AG08395 (cell line): ENCODE measurements around the gene THAP11.
"Not testable (repeated sequence)": the region's sequence is repeated elsewhere in the genome, so short reads cannot be mapped to it uniquely, and the experiment has no call there.

ENCODE experiments used
- DNase-seq: peaks from one replicate; pipeline ENCODE4 v3.0.0; 2012; ENCODE audit warnings: mixed read lengths, low spot score

THAP11 gene

GRCh38 chr16:67862623-67863583 is 20.8 kb downstream of the THAP11 start:
- peak; percentile 34 for DNase-seq

- DNase-seq = not testable (repeated sequence)
Observed at GRCh38 chr16:67864044-67864443, 21.9 kb downstream of the THAP11 start.

GRCh38 chr16:67864594-67864993 is 22.5 kb downstream of the THAP11 start:
- DNase-seq = no peak

GRCh38 chr16:67865318-67865717 is 23.2 kb downstream of the THAP11 start:
- peak; percentile 56 for DNase-seq

GRCh38 chr16:67868290-67868689 is 26.2 kb downstream of the THAP11 start:
- DNase-seq = no peak

- no peak for DNase-seq
Observed at GRCh38 chr16:67869653-67870052, 27.5 kb downstream of the THAP11 start.

- no peak for DNase-seq
Observed at GRCh38 chr16:67871256-67871655, 29.1 kb downstream of the THAP11 start.

- DNase-seq = no peak
Observed at GRCh38 chr16:67872131-67872630, 30.1 kb downstream of the THAP11 start.

- DNase-seq = peak; percentile 93
Observed at GRCh38 chr16:67872631-67873434, 30.7 kb downstream of the THAP11 start, which contains the start of gene EDC4. Gene EDC4 (plus strand): TSS chr16:67873052. CDS start chr16:67873262, 210 bp downstream.

- no peak for DNase-seq
Observed at GRCh38 chr16:67873435-67874370, 31.6 kb downstream of the THAP11 start.

- no peak for DNase-seq
Observed at GRCh38 chr16:67874372-67874771, 32.3 kb downstream of the THAP11 start.

GRCh38 chr16:67877064-67877463 is 34.9 kb downstream of the THAP11 start:
- no peak for DNase-seq

- DNase-seq = no peak
Observed at GRCh38 chr16:67878232-67878631, 36.1 kb downstream of the THAP11 start.

- DNase-seq = no peak
Observed at GRCh38 chr16:67878846-67879245, 36.7 kb downstream of the THAP11 start.

- no peak for DNase-seq
Observed at GRCh38 chr16:67879462-67879861, 37.3 kb downstream of the THAP11 start.

- no peak for DNase-seq
Observed at GRCh38 chr16:67879936-67880335, 37.8 kb downstream of the THAP11 start.

GRCh38 chr16:67880584-67880983 is 38.5 kb downstream of the THAP11 start:
- no peak for DNase-seq

- no peak for DNase-seq
Observed at GRCh38 chr16:67881621-67882161, 39.6 kb downstream of the THAP11 start.

- DNase-seq = no peak
Observed at GRCh38 chr16:67882374-67883145, 40.4 kb downstream of the THAP11 start.

GRCh38 chr16:67883146-67883871 is 41.2 kb downstream of the THAP11 start:
- DNase-seq = no peak
